KMS-11 (cell line): ENCODE measurements around the gene TPSG1.
"Not testable (repeated sequence)": the region's sequence is repeated elsewhere in the genome, so short reads cannot be mapped to it uniquely, and the experiment has no call there.

Source experiments
- H2AFZ ChIP-seq: fragments of 200-600 bp; sonication (generic); 2 replicates; pipeline ENCODE4 v1.6.1; 2016; ENCODE audit warnings: antibody characterized with exemption, mixed run types, low read depth
- H3K27ac ChIP-seq: fragments of 200-600 bp; sonication (generic); 2 replicates; pipeline ENCODE4 v1.6.1; 2016; ENCODE audit warnings: mild to moderate bottlenecking, mixed run types
- H3K27me3 ChIP-seq: fragments of 200-600 bp; sonication (generic); 2 replicates; pipeline ENCODE4 v1.6.1; 2017; ENCODE audit warnings: mild to moderate bottlenecking, low read depth, mixed run types, moderate library complexity; ENCODE audit not compliant: insufficient read depth
- H3K36me3 ChIP-seq: fragments of 200-600 bp; sonication (generic); 2 replicates; pipeline ENCODE4 v1.6.1; 2017; ENCODE audit warnings: mild to moderate bottlenecking, mixed run types; ENCODE audit not compliant: insufficient read depth
- H3K4me1 ChIP-seq: fragments of 200-600 bp; sonication (generic); 2 replicates; pipeline ENCODE4 v1.6.1; 2016; ENCODE audit warnings: mild to moderate bottlenecking, low read depth, mixed run types; ENCODE audit not compliant: poor library complexity, severe bottlenecking
- H3K4me2 ChIP-seq: fragments of 200-600 bp; sonication (generic); 2 replicates; pipeline ENCODE4 v1.7.0; 2016; ENCODE audit warnings: mild to moderate bottlenecking, mixed run types
- H3K4me3 ChIP-seq: fragments of 200-600 bp; sonication (generic); IDR thresholded peaks from 2 replicates; pipeline ENCODE4 v1.6.1; 2017; ENCODE audit warnings: low read depth, low read length, mixed read lengths; ENCODE audit not compliant: insufficient read depth
- H3K79me2 ChIP-seq: fragments of 200-600 bp; sonication (generic); 2 replicates; pipeline ENCODE4 v1.6.1; 2016; ENCODE audit warnings: low read depth, mixed run types; ENCODE audit not compliant: insufficient read depth
- H3K9ac ChIP-seq: fragments of 200-600 bp; sonication (generic); 2 replicates; pipeline ENCODE4 v1.6.1; 2016; ENCODE audit warnings: mild to moderate bottlenecking, mixed run types
- H4K20me1 ChIP-seq: fragments of 200-600 bp; sonication (generic); 2 replicates; pipeline ENCODE4 v1.6.1; 2016; ENCODE audit warnings: mild to moderate bottlenecking, mixed run types; ENCODE audit not compliant: insufficient read depth
- TF ChIP-seq, protein P1 (sequence below): fragments of 200-600 bp; sonication (generic); conservative IDR thresholded peaks from 2 replicates; pipeline ENCODE4 v1.6.1; 2017; ENCODE audit warnings: low read depth, mild to moderate bottlenecking, antibody characterized with exemption, low read length, moderate library complexity, mixed read lengths

TPSG1 gene

DNA sequence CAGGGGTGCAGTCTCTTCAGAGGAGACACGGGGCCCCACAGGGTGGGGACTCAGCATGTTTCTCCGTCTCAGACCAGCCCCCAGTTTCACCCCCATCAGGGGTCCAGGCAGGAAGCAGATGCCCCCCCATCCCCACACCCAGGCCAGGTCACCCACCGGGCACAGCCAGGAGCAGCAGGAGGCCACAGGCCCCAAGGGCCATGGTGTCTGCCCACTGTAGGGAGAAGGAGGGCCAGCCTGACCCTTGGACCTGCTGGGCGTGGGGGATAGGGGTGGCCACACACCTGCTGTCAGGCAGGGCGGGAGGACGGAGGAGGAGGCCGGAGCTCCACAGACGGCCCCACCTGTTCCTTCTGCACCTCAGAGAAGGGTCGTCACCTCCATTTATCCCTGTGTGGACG, at the start of gene TPSG1:
Gene TPSG1 (minus strand): TSS at position 218 of the 401 bp plus-strand sequence. CDS start 16 bp downstream, at position 202.
- H3K4me2 ChIP-seq = no peak within 1 kb of the TSS
- no peaks in the 10 kb centered on the region for H3K36me3 ChIP-seq
- H4K20me1 ChIP-seq = no peaks in the 10 kb centered on the region
- H2AFZ ChIP-seq = no peak within 1 kb of the TSS
- H3K27ac ChIP-seq = no peak within 1 kb of the TSS
- peaks cover 66% of the 10 kb centered on the region for H3K27me3 ChIP-seq
- H3K4me3 ChIP-seq = no peak within 1 kb of the TSS
- H3K9ac ChIP-seq = no peak within 1 kb of the TSS
- H3K79me2 ChIP-seq = no peaks in the 10 kb centered on the region
- TF ChIP-seq, protein P1, sequence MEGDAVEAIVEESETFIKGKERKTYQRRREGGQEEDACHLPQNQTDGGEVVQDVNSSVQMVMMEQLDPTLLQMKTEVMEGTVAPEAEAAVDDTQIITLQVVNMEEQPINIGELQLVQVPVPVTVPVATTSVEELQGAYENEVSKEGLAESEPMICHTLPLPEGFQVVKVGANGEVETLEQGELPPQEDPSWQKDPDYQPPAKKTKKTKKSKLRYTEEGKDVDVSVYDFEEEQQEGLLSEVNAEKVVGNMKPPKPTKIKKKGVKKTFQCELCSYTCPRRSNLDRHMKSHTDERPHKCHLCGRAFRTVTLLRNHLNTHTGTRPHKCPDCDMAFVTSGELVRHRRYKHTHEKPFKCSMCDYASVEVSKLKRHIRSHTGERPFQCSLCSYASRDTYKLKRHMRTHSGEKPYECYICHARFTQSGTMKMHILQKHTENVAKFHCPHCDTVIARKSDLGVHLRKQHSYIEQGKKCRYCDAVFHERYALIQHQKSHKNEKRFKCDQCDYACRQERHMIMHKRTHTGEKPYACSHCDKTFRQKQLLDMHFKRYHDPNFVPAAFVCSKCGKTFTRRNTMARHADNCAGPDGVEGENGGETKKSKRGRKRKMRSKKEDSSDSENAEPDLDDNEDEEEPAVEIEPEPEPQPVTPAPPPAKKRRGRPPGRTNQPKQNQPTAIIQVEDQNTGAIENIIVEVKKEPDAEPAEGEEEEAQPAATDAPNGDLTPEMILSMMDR = no peak
- no peaks in the 10 kb centered on the region for H3K4me1 ChIP-seq

DNA sequence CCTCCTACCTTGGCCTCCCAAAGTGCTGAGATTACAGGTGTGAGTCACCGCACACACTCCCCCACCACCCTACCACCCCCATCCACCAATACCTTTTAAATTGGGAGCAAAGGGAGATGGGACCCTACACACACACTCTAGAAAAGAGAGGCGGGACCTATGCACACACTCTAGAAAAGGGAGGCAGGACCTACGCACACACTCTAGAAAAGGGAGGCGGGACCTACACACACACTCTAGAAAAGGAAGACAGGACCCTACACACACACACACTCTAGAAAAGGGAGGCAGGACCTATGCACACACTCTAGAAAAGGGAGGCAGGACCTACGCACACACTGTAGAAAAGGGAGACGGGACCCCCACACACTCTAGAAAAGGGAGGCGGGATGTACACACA, 49.7 kb upstream of the TPSG1 start:
- Histone ChIP-seq H3K36me3 (no peaks in the 10 kb centered on the region), H3K4me3 (no peak overlapping the region), H4K20me1 (no peaks in the 10 kb centered on the region), H3K9ac (no peak overlapping the region), H3K4me1 (no peaks in the 10 kb centered on the region), H3K4me2 (no peak overlapping the region), H2AFZ (no peak overlapping the region), H3K27me3 (peaks cover 92% of the 10 kb centered on the region), H3K27ac (no peak overlapping the region), H3K79me2 (no peaks in the 10 kb centered on the region)
- TF ChIP-seq, protein P1 = no peak

DNA sequence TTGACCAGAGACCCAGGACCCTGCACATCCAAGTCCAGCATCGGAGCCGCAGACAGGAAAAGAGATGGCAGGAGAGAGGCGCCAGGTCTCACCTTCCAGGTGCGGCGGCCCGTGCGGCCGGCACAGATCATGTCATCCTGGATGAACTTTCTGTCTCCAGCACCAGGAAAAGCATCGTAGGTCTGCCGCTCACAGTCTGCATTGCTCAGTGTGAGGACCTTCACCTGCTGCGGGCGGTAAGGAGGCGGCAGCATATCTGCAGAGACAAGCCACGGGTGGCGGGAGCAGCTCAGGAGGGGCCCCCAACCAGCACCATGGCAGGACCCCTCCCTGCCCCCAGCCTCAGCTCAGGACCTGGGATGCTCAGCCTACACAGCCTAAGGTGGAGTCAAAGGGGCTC, 48.7 kb upstream of the TPSG1 start:
- Histone ChIP-seq H4K20me1 (no peaks in the 10 kb centered on the region), H3K4me2 (no peak overlapping the region), H3K36me3 (no peaks in the 10 kb centered on the region), H3K4me1 (no peaks in the 10 kb centered on the region), H3K9ac (no peak overlapping the region), H3K27me3 (peaks cover 92% of the 10 kb centered on the region), H3K27ac (no peak overlapping the region), H2AFZ (no peak overlapping the region), H3K4me3 (no peak overlapping the region), H3K79me2 (no peaks in the 10 kb centered on the region)
- TF ChIP-seq, protein P1 = no peak

- Histone ChIP-seq H3K36me3 (no peaks in the 10 kb centered on the region), H3K79me2 (no peaks in the 10 kb centered on the region), H3K4me1 (no peaks in the 10 kb centered on the region), H3K4me2 (no peak overlapping the region), H3K27ac (no peak overlapping the region), H3K4me3 (no peak overlapping the region), H4K20me1 (no peaks in the 10 kb centered on the region), H2AFZ (no peak overlapping the region), H3K27me3 (peaks cover 92% of the 10 kb centered on the region), H3K9ac (no peak overlapping the region)
- TF ChIP-seq, protein P1 = no peak
These were observed 47.6 kb upstream of the TPSG1 start for GRCh38 chr16:1272453-1273198.

GRCh38 chr16:1271724-1272413, 46.8 kb upstream of the TPSG1 start:
- not testable (repeated sequence) for H4K20me1 ChIP-seq, H3K4me1 ChIP-seq, H3K4me3 ChIP-seq, H3K4me2 ChIP-seq, H3K9ac ChIP-seq, H3K79me2 ChIP-seq, H3K27ac ChIP-seq, H3K36me3 ChIP-seq, H2AFZ ChIP-seq
- H3K27me3 ChIP-seq = peaks cover 92% of the 10 kb centered on the region
